ENCODE data around the gene MED14.

Gene MED14

GRCh38 chrX:40700640-40701342 lies 34.6 kb downstream of the MED14 start:
- TF ChIP-seq TAF1 (IDR thresholded peaks at IDR 0.05; ENCODE audit: borderline replicate concordance, insufficient read depth, low read length) (no peak), REST (IDR thresholded peaks at IDR 0.05; ENCODE audit: insufficient read depth in 1 of 2, low read depth in 2 of 2, low read length in 2 of 2) (no peak), FOXP2 (optimal IDR thresholded peaks at IDR 0.05; ENCODE audit: borderline replicate concordance, extremely low read depth, extremely low read length, insufficient read depth) (no peak), SIN3A (IDR thresholded peaks at IDR 0.05; ENCODE audit: borderline replicate concordance, insufficient read depth, low read length) (no peak)

- no peak for TF ChIP-seq SIN3A (IDR thresholded peaks at IDR 0.05; ENCODE audit: borderline replicate concordance, insufficient read depth, low read length)
- TF ChIP-seq FOXP2 (optimal IDR thresholded peaks at IDR 0.05; ENCODE audit: borderline replicate concordance, extremely low read depth, extremely low read length, insufficient read depth): no peak
- TF ChIP-seq REST (IDR thresholded peaks at IDR 0.05; ENCODE audit: insufficient read depth in 1 of 2, low read depth in 2 of 2, low read length in 2 of 2): no peak
- no peak for TF ChIP-seq TAF1 (IDR thresholded peaks at IDR 0.05; ENCODE audit: borderline replicate concordance, insufficient read depth, low read length)
- no peak for TF ChIP-seq POLR2AphosphoS5 (IDR thresholded peaks at IDR 0.05; ENCODE audit: low read depth, low read length)
Observed at GRCh38 chrX:40698851-40699250, 36.5 kb downstream of the MED14 start.

- TF ChIP-seq TAF1 (IDR thresholded peaks at IDR 0.05; ENCODE audit: borderline replicate concordance, insufficient read depth, low read length): no peak
- TF ChIP-seq FOXP2 (optimal IDR thresholded peaks at IDR 0.05; ENCODE audit: borderline replicate concordance, extremely low read depth, extremely low read length, insufficient read depth): no peak
- no peak for TF ChIP-seq POLR2AphosphoS5 (IDR thresholded peaks at IDR 0.05; ENCODE audit: low read depth, low read length)
- TF ChIP-seq SIN3A (IDR thresholded peaks at IDR 0.05; ENCODE audit: borderline replicate concordance, insufficient read depth, low read length): no peak
- no peak for TF ChIP-seq REST (IDR thresholded peaks at IDR 0.05; ENCODE audit: insufficient read depth in 1 of 2, low read depth in 2 of 2, low read length in 2 of 2)
Observed at GRCh38 chrX:40694802-40695201, 40.5 kb downstream of the MED14 start.

GRCh38 chrX:40688929-40689328 lies 46.4 kb downstream of the MED14 start:
- TF ChIP-seq REST (IDR thresholded peaks at IDR 0.05; ENCODE audit: insufficient read depth in 1 of 2, low read depth in 2 of 2, low read length in 2 of 2): no peak
- TF ChIP-seq TAF1 (IDR thresholded peaks at IDR 0.05; ENCODE audit: borderline replicate concordance, insufficient read depth, low read length): no peak
- TF ChIP-seq SIN3A (IDR thresholded peaks at IDR 0.05; ENCODE audit: borderline replicate concordance, insufficient read depth, low read length): no peak
- no peak for TF ChIP-seq POLR2AphosphoS5 (IDR thresholded peaks at IDR 0.05; ENCODE audit: low read depth, low read length)
- no peak for TF ChIP-seq FOXP2 (optimal IDR thresholded peaks at IDR 0.05; ENCODE audit: borderline replicate concordance, extremely low read depth, extremely low read length, insufficient read depth)
